Uterus (tissue), 2 donors: ENCODE data around the gene PAMR1.

Source experiments
- POLR2A ChIP-seq, 2 donors: fragments of 450-650 bp; IDR thresholded peaks; one replicate each; pipeline ENCODE4 v1.6.1; 2016; ENCODE audit warnings: antibody characterized with exemption in 2 of 2, mild to moderate bottlenecking in 1 of 2, moderate library complexity in 1 of 2
- TF ChIP-seq, protein P1 (sequence below), 4 experiments: fragments of 200-600 bp in 2 of 4; fragments of 450-650 bp in 2 of 4; sonication (generic) in 2 of 4; IDR thresholded peaks; one replicate each; pipeline ENCODE4 v1.5.1; 2016 to 2019; ENCODE audit warnings: antibody characterized with exemption in 4 of 4, mild to moderate bottlenecking in 2 of 4, moderate library complexity in 1 of 4

DNA sequence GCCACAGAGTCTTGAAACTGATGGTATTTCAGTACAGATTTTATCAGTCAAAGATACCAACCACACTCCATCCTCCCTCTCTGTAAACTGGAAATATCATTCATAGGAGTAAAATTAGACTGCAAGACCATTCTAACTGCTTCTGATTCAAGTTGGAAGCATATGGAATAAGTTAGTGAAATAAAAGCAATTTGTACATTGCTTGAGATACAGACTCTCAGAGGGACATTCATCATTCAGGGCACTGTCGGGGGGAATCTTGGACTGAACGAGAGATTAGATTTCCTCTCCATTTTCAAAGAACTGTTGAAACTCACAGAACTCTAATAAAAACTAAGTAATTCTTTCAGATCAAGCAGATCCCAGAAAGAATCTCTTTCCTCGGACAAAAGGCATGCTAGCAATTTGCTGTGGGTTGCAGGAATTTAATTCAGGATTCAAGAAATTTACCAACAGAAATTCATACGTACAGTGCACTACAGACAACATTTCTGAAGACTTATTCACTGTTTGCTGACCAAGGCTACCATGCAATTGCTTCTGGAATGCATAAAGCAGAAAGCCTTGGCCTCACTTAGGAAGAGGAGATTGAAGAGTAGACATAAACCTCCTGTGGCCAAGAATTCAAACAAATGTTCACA, 34.1 kb downstream of the PAMR1 start:
- TF ChIP-seq, protein P1, sequence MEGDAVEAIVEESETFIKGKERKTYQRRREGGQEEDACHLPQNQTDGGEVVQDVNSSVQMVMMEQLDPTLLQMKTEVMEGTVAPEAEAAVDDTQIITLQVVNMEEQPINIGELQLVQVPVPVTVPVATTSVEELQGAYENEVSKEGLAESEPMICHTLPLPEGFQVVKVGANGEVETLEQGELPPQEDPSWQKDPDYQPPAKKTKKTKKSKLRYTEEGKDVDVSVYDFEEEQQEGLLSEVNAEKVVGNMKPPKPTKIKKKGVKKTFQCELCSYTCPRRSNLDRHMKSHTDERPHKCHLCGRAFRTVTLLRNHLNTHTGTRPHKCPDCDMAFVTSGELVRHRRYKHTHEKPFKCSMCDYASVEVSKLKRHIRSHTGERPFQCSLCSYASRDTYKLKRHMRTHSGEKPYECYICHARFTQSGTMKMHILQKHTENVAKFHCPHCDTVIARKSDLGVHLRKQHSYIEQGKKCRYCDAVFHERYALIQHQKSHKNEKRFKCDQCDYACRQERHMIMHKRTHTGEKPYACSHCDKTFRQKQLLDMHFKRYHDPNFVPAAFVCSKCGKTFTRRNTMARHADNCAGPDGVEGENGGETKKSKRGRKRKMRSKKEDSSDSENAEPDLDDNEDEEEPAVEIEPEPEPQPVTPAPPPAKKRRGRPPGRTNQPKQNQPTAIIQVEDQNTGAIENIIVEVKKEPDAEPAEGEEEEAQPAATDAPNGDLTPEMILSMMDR (IDR thresholded peaks at IDR 0.05), result no peak
- no peak for TF ChIP-seq POLR2A (IDR thresholded peaks at IDR 0.05)
